Gastroesophageal sphincter (tissue), 4 donors: ENCODE measurements around the gene EGFR. TPM values are rescaled to one million over a fixed set of nuclear protein-coding genes. Genes with fewer than 3 reads are reported as not detected.

Experiments
- ATAC-seq: fragments of 150-250 bp; one replicate; pipeline ENCODE4 v1.9.1; 2016; ENCODE audit warnings: mild to moderate bottlenecking, moderate library complexity
- H3K27ac ChIP-seq, 4 donors: fragments of 200-600 bp; sonication (generic) in 3 of 4; 1 replicate in 3 of 4; 2 replicates in 1 of 4; pipeline ENCODE4 v1.5.1; 2016 to 2019
- H3K27me3 ChIP-seq: fragments of 200-600 bp; sonication (generic); one replicate; pipeline ENCODE4 v1.5.1; 2019
- H3K36me3 ChIP-seq, 2 donors: fragments of 200-600 bp; sonication (generic); one replicate each; pipeline ENCODE4 v1.5.1; 2019; ENCODE audit warnings: control low read depth in 1 of 2
- H3K4me1 ChIP-seq, 3 donors: fragments of 200-600 bp; sonication (generic); 1 replicate in 2 of 3; 2 replicates in 1 of 3; pipeline ENCODE4 v1.5.1; 2016 to 2019; ENCODE audit warnings: control low read depth in 2 of 3
- H3K4me3 ChIP-seq, 2 donors: fragments of 200-600 bp; sonication (generic); one replicate each; pipeline ENCODE4 v1.5.1; 2019; ENCODE audit warnings: mild to moderate bottlenecking in 1 of 2, moderate library complexity in 1 of 2
- H3K9me3 ChIP-seq, 3 donors: fragments of 200-600 bp; sonication (generic); one replicate each; pipeline ENCODE4 v1.5.1; 2017 to 2019; ENCODE audit warnings: control low read depth in 2 of 3
- CTCF ChIP-seq, 4 experiments: fragments of 200-600 bp in 2 of 4; fragments of 450-650 bp in 2 of 4; sonication (generic) in 1 of 4; IDR thresholded peaks; one replicate each; pipeline ENCODE4 v1.5.1; 2017 to 2019; ENCODE audit warnings: antibody characterized with exemption in 4 of 4, mild to moderate bottlenecking in 2 of 4, moderate library complexity in 2 of 4
- EP300 ChIP-seq: sonication (generic); formaldehyde crosslinking; IDR thresholded peaks from one replicate; pipeline ENCODE4 v1.6.1; 2017; ENCODE audit warnings: antibody characterized with exemption, mild to moderate bottlenecking
- POLR2A ChIP-seq, 2 donors: fragments of 450-650 bp; IDR thresholded peaks; one replicate each; pipeline ENCODE4 v1.6.1; 2017; ENCODE audit warnings: antibody characterized with exemption in 2 of 2, mild to moderate bottlenecking in 2 of 2, moderate library complexity in 1 of 2
- POLR2AphosphoS5 ChIP-seq: sonication (generic); formaldehyde crosslinking; IDR thresholded peaks from one replicate; pipeline ENCODE4 v1.6.1; 2017; ENCODE audit warnings: antibody characterized with exemption
- WGBS, 2 donors: methylation state at CpG; one replicate each; pipeline ENCODE4 v1.1.5; 2018; ENCODE audit warnings: low coverage in 1 of 2; 5-methylcytosine and 5-hydroxymethylcytosine counted together
- total RNA-seq, 4 donors: library from RNA; depleted of rRNA; stranded (reverse); fragments of >200 nt; gene quantifications; one replicate each; pipeline ENCODE4 v1.1.0, GENCODE V29; 2016

EGFR gene
- total RNA-seq, 4 donors from 2014 or later, result 85.7 to 126 (median 111) TPM

GRCh38 chr7:55080000-55080623, 61.3 kb downstream of the EGFR start:
- no peak overlapping the region for H3K4me3 ChIP-seq
- H3K27ac ChIP-seq, result peak overlapping the region in 3 of 4 donors; percentile 84 to 88 (median 87)
- no peaks in the 10 kb centered on the region for H3K27me3 ChIP-seq
- TF ChIP-seq POLR2A (IDR thresholded peaks at IDR 0.05) (no peak), CTCF (IDR thresholded peaks at IDR 0.05) (no peak), POLR2AphosphoS5 (no peak), EP300 (no peak)
- no peaks in the 10 kb centered on the region for H3K36me3 ChIP-seq
- no peak for ATAC-seq
- peaks cover 20 to 93% (median 55%) of the 10 kb centered on the region in 3 donors for H3K4me1 ChIP-seq
- no peaks in the 10 kb centered on the region for H3K9me3 ChIP-seq

- 19 to 20% methylated on average over 4 to 6 of the region's 7 CpGs for WGBS, 2 donors
- no peaks in the 10 kb centered on the region for H3K36me3 ChIP-seq
- ATAC-seq, result no peak
- TF ChIP-seq CTCF (IDR thresholded peaks at IDR 0.05), result no peak
- TF ChIP-seq POLR2A (IDR thresholded peaks at IDR 0.05), result no peak
- TF ChIP-seq EP300, result no peak
- no peak for TF ChIP-seq POLR2AphosphoS5
- no peaks in the 10 kb centered on the region for H3K9me3 ChIP-seq
- no peaks in the 10 kb centered on the region for H3K27me3 ChIP-seq
- H3K4me3 ChIP-seq, result no peak overlapping the region
- H3K27ac ChIP-seq, result peak overlapping the region; percentile 48 to 88 (median 86)
- H3K4me1 ChIP-seq, result peaks cover 18 to 93% (median 59%) of the 10 kb centered on the region in 3 donors
These were observed 62.3 kb downstream of the EGFR start for GRCh38 chr7:55081068-55081467.

GRCh38 chr7:55081472-55082227, 62.8 kb downstream of the EGFR start:
- no peak overlapping the region for H3K4me3 ChIP-seq
- H3K27me3 ChIP-seq, result no peaks in the 10 kb centered on the region
- peaks cover 23 to 93% (median 60%) of the 10 kb centered on the region in 3 donors for H3K4me1 ChIP-seq
- ATAC-seq, result peak; percentile 51
- H3K36me3 ChIP-seq, result no peaks in the 10 kb centered on the region
- WGBS, 2 donors, result 11 to 30% methylated on average over 3 to 7 of the region's 7 CpGs
- TF ChIP-seq POLR2AphosphoS5, result no peak
- TF ChIP-seq EP300, result no peak
- no peak for TF ChIP-seq CTCF (IDR thresholded peaks at IDR 0.05)
- no peak for TF ChIP-seq POLR2A (IDR thresholded peaks at IDR 0.05)
- H3K9me3 ChIP-seq, result no peaks in the 10 kb centered on the region
- H3K27ac ChIP-seq, result peak overlapping the region; percentile 48 to 88 (median 86)

- no peaks in the 10 kb centered on the region for H3K36me3 ChIP-seq
- TF ChIP-seq EP300 (no peak), CTCF (IDR thresholded peaks at IDR 0.05) (no peak), POLR2AphosphoS5 (no peak), POLR2A (IDR thresholded peaks at IDR 0.05) (no peak)
- no peak overlapping the region for H3K4me3 ChIP-seq
- H3K4me1 ChIP-seq, result peaks cover 26 to 93% (median 61%) of the 10 kb centered on the region in 3 donors
- ATAC-seq, result no peak
- H3K9me3 ChIP-seq, result no peaks in the 10 kb centered on the region
- H3K27ac ChIP-seq, result peak overlapping the region; percentile 48 to 88 (median 79)
- H3K27me3 ChIP-seq, result no peaks in the 10 kb centered on the region
These were observed 63.4 kb downstream of the EGFR start for GRCh38 chr7:55082228-55082603.

- 84 to 87% methylated on average over 5 to 6 of the region's 7 CpGs for WGBS, 2 donors
- no peaks in the 10 kb centered on the region for H3K27me3 ChIP-seq
- ATAC-seq, result no peak
- no peaks in the 10 kb centered on the region for H3K36me3 ChIP-seq
- no peaks in the 10 kb centered on the region for H3K9me3 ChIP-seq
- peak overlapping the region in 3 of 4 donors; percentile 71 to 88 (median 87) for H3K27ac ChIP-seq
- no peak overlapping the region for H3K4me3 ChIP-seq
- peaks cover 21 to 93% (median 57%) of the 10 kb centered on the region in 3 donors for H3K4me1 ChIP-seq
- no peak for TF ChIP-seq POLR2A (IDR thresholded peaks at IDR 0.05)
- TF ChIP-seq EP300, result no peak
- no peak for TF ChIP-seq CTCF (IDR thresholded peaks at IDR 0.05)
- TF ChIP-seq POLR2AphosphoS5, result no peak
These were observed 64.4 kb downstream of the EGFR start for GRCh38 chr7:55083206-55083605.
